Measurements from ENCODE around the gene BDKRB1.

The BDKRB1 gene

GRCh38 chr14:96284430-96284829 lies 28.4 kb downstream of the BDKRB1 start:
- Histone ChIP-seq H4K20me1 (ENCODE audit: low read depth, low read length) (no peaks in the 10 kb centered on the region), H3K79me2 (ENCODE audit: insufficient read depth, low read length) (no peaks in the 10 kb centered on the region), H3K9ac (ENCODE audit: low read length) (no peak overlapping the region), H3K4me2 (ENCODE audit: low read depth, low read length, poor library complexity, severe bottlenecking) (no peak overlapping the region), H3K36me3 (ENCODE audit: low read length) (no peaks in the 10 kb centered on the region), H3F3A (ENCODE audit: insufficient read depth) (no peaks in the 10 kb centered on the region), H3K27me3 (ENCODE audit: low read length) (no peaks in the 10 kb centered on the region), H2AFZ (ENCODE audit: low read depth, low read length, severe bottlenecking) (no peak overlapping the region), H3K4me3 (ENCODE audit: insufficient read depth, low read length, poor library complexity, severe bottlenecking) (no peak overlapping the region), H3K9me3 (ENCODE audit: insufficient read depth, low read length) (no peaks in the 10 kb centered on the region), H3K27ac (ENCODE audit: low read depth, low read length) (no peak overlapping the region), H3K9me2 (replicated peaks; ENCODE audit: insufficient read depth, low read length) (no peaks in the 10 kb centered on the region)
- TF ChIP-seq EZH2phosphoT487 (conservative IDR thresholded peaks at IDR 0.05; ENCODE audit: low read length) (no peak), CTCF (IDR thresholded peaks at IDR 0.05; ENCODE audit: insufficient read depth, low read length, poor library complexity, severe bottlenecking) (no peak)

- Histone ChIP-seq H3K9me3 (ENCODE audit: insufficient read depth, low read length) (no peaks in the 10 kb centered on the region), H3K4me2 (ENCODE audit: low read depth, low read length, poor library complexity, severe bottlenecking) (no peak overlapping the region), H3F3A (ENCODE audit: insufficient read depth) (no peaks in the 10 kb centered on the region), H4K20me1 (ENCODE audit: low read depth, low read length) (no peaks in the 10 kb centered on the region), H3K27me3 (ENCODE audit: low read length) (no peaks in the 10 kb centered on the region), H3K36me3 (ENCODE audit: low read length) (peaks cover 8% of the 10 kb centered on the region; the same call in 1 of the 2 replicates), H3K79me2 (ENCODE audit: insufficient read depth, low read length) (no peaks in the 10 kb centered on the region), H2AFZ (ENCODE audit: low read depth, low read length, severe bottlenecking) (no peak overlapping the region), H3K27ac (ENCODE audit: low read depth, low read length) (no peak overlapping the region), H3K4me3 (ENCODE audit: insufficient read depth, low read length, poor library complexity, severe bottlenecking) (no peak overlapping the region), H3K9ac (ENCODE audit: low read length) (no peak overlapping the region), H3K9me2 (replicated peaks; ENCODE audit: insufficient read depth, low read length) (no peaks in the 10 kb centered on the region)
- no peak for TF ChIP-seq CTCF (IDR thresholded peaks at IDR 0.05; ENCODE audit: insufficient read depth, low read length, poor library complexity, severe bottlenecking)
- no peak for TF ChIP-seq EZH2phosphoT487 (conservative IDR thresholded peaks at IDR 0.05; ENCODE audit: low read length)
These were observed 29.7 kb downstream of the BDKRB1 start for GRCh38 chr14:96285667-96286066.

GRCh38 chr14:96286251-96286650 lies 30.2 kb downstream of the BDKRB1 start:
- H2AFZ ChIP-seq (ENCODE audit: low read depth, low read length, severe bottlenecking) = no peak overlapping the region
- peaks cover 14% of the 10 kb centered on the region; the same call in 1 of the 2 replicates for H3K36me3 ChIP-seq (ENCODE audit: low read length)
- no peaks in the 10 kb centered on the region for H3K9me2 ChIP-seq (replicated peaks; ENCODE audit: insufficient read depth, low read length)
- no peaks in the 10 kb centered on the region for H3K9me3 ChIP-seq (ENCODE audit: insufficient read depth, low read length)
- H3K79me2 ChIP-seq (ENCODE audit: insufficient read depth, low read length) = no peaks in the 10 kb centered on the region
- no peaks in the 10 kb centered on the region for H3K27me3 ChIP-seq (ENCODE audit: low read length)
- H4K20me1 ChIP-seq (ENCODE audit: low read depth, low read length) = no peaks in the 10 kb centered on the region
- H3K27ac ChIP-seq (ENCODE audit: low read depth, low read length) = no peak overlapping the region
- TF ChIP-seq CTCF (IDR thresholded peaks at IDR 0.05; ENCODE audit: insufficient read depth, low read length, poor library complexity, severe bottlenecking) (no peak), EZH2phosphoT487 (conservative IDR thresholded peaks at IDR 0.05; ENCODE audit: low read length) (no peak)
- H3K4me2 ChIP-seq (ENCODE audit: low read depth, low read length, poor library complexity, severe bottlenecking) = no peak overlapping the region
- no peak overlapping the region for H3K4me3 ChIP-seq (ENCODE audit: insufficient read depth, low read length, poor library complexity, severe bottlenecking)
- H3F3A ChIP-seq (ENCODE audit: insufficient read depth) = no peaks in the 10 kb centered on the region
- no peak overlapping the region for H3K9ac ChIP-seq (ENCODE audit: low read length)
